GM06990 (cell line): Measurements from ENCODE around the gene PHLPP1.
A peak's percentile ranks its signal among the peaks of the same experiment; 100 is the strongest.

Experiments
- DNase-seq: peaks from one replicate; pipeline ENCODE4 v3.0.0-alpha.2; 2011; ENCODE audit not compliant: insufficient read length; ENCODE audit errors: extremely low read depth
- H3K27me3 ChIP-seq: replicated peaks from 2 replicates; pipeline ENCODE4 v1.6.0; 2011; ENCODE audit warnings: low read length; ENCODE audit not compliant: control insufficient read depth, insufficient read depth
- H3K36me3 ChIP-seq: 2 replicates; pipeline ENCODE4 v1.5.1; 2011; ENCODE audit warnings: low read length; ENCODE audit not compliant: control insufficient read depth, insufficient read depth
- H3K4me3 ChIP-seq: replicated peaks from 2 replicates; pipeline ENCODE4 v1.5.1; 2011; ENCODE audit warnings: low read depth, mild to moderate bottlenecking, control low read depth, low read length
- TF ChIP-seq, protein P1 (sequence below): IDR thresholded peaks from 2 replicates; pipeline ENCODE4 v1.5.1; 2011; ENCODE audit warnings: low read length, control low read depth, mild to moderate bottlenecking, inconsistent platforms; ENCODE audit not compliant: insufficient read depth, poor library complexity, severe bottlenecking

The PHLPP1 gene

DNA sequence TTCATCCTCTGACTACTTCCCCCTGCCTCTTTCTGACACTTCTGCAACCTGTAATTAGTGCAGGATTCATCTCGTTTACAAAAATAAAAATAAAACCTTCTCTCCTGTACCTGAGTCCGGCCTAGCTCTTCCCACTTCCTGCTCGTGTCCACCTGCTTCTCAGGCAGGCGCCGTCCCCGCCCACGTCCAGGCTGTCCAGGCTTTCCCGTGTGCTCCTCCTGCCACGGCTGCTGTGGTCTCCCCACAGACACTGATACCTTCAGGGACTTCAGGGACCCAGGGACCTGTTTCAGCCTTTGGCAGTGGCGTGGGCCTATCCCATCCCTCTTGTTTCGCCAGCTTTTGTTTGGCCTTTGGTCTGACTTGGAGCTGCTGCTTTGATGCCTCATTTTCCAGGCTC, 272.5 kb downstream of the PHLPP1 start:
- Histone ChIP-seq H3K4me3 (no peak overlapping the region), H3K36me3 (no peaks in the 10 kb centered on the region), H3K27me3 (no peaks in the 10 kb centered on the region)
- DNase-seq, result no peak
- TF ChIP-seq, protein P1, sequence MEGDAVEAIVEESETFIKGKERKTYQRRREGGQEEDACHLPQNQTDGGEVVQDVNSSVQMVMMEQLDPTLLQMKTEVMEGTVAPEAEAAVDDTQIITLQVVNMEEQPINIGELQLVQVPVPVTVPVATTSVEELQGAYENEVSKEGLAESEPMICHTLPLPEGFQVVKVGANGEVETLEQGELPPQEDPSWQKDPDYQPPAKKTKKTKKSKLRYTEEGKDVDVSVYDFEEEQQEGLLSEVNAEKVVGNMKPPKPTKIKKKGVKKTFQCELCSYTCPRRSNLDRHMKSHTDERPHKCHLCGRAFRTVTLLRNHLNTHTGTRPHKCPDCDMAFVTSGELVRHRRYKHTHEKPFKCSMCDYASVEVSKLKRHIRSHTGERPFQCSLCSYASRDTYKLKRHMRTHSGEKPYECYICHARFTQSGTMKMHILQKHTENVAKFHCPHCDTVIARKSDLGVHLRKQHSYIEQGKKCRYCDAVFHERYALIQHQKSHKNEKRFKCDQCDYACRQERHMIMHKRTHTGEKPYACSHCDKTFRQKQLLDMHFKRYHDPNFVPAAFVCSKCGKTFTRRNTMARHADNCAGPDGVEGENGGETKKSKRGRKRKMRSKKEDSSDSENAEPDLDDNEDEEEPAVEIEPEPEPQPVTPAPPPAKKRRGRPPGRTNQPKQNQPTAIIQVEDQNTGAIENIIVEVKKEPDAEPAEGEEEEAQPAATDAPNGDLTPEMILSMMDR, result no peak

DNA sequence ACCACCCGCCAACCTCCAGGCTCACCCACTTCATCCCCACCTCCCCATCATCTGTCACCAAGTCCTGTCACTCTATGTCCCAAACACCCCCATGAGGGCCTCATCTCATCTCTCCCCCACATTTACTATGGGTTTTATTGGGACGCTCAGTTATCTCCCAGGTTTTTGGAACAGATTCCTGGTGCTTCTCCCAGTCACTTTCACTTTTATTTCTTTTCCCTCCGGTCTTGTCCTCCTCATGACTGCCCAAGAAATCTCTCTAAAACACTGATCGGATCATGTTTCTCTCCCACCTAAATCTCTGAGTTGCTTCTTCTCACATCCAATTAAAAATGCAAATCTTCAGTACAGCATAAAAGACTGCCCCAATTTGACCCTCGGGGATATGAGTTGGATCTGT, 273.1 kb downstream of the PHLPP1 start:
- Histone ChIP-seq H3K36me3 (no peaks in the 10 kb centered on the region), H3K4me3 (no peak overlapping the region), H3K27me3 (no peaks in the 10 kb centered on the region)
- DNase-seq, result no peak
- TF ChIP-seq, protein P1, result no peak

DNA sequence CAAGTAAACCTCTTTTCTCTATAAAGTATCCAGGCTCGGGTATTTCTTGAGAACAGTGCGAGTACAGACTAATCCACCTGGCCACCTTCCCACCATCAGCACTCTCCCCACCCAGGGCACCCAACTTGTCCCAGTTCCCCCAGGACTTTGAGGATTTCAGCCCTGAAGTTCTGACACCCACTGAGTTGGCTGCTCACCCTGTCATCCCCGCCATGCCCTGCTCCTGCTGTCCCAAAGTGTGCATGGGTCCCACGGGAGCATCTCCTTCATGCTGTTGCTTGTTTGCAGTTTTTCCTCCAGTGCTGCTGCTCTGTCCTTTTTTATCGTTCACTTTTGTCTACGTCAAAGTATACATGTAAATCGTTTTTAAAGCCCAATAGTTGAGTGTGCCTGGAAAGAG, 273.9 kb downstream of the PHLPP1 start:
- TF ChIP-seq, protein P1, result no peak
- Histone ChIP-seq H3K36me3 (no peaks in the 10 kb centered on the region), H3K27me3 (peaks cover 2% of the 10 kb centered on the region; the same call in 1 of the 2 replicates), H3K4me3 (no peak overlapping the region)
- DNase-seq, result no peak

DNA sequence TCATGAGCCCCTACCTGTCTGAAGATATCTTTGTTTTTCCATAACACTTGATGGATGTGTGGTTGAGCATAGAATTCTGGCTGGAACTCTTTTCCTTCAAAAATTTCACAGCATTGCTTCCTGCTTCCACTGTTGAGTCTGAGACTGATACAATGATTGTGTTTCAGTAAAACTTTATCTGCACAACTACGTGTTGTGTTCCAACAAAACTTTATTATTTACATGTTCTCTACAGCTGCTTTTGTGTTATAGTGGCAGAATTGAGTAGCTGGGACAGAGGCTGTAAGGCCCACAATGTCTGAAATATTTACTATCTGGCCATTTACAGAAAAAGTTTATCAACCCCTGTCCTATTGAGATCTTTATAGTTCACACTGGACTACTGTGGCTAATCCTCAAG, 275.3 kb downstream of the PHLPP1 start:
- Histone ChIP-seq H3K36me3 (no peaks in the 10 kb centered on the region), H3K27me3 (peaks cover 2% of the 10 kb centered on the region; the same call in 1 of the 2 replicates), H3K4me3 (no peak overlapping the region)
- DNase-seq, result no peak
- TF ChIP-seq, protein P1, result no peak

DNA sequence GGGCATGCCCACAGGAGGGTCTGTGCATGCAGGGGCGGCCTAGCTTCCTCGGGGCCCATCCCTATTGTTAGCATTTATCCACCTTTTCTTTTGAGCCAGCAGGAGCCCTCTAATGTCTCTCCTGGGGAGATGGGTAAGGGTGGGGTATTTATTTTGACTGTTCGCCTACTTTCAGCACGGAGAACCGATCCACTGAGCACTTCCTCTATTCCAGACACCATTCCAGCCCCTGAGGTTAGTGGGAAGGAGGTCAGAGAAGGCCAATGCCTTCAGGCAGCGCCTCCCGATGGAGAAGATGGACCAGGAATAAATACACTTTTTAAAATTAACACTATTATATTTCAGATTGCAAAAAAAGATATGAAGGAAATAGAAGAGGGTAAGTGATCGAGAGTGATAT, 276.0 kb downstream of the PHLPP1 start:
- H3K4me3 ChIP-seq, result no peak overlapping the region
- no peak for DNase-seq
- TF ChIP-seq, protein P1, result no peak
- H3K36me3 ChIP-seq, result no peaks in the 10 kb centered on the region
- H3K27me3 ChIP-seq, result peaks cover 2% of the 10 kb centered on the region

DNA sequence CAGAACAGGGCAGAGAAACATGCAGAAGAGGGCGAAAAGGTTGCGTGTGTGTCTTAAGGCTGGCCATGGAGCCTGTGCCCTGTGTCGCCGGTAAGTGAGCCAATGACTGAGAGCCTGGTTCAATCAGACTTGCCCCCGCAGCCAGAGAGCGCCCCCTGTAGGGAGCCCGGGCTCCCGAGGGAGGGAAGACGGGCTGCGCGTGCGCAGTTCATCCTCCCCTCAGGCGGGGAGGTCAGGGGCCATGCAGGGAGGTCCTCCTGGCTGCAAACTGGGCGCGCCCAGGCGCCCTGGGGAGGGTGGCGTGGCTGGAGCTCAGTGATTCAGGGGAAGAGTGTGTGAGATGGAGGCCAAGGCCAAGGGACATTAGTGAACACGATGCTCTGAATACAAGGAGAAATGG, 276.6 kb downstream of the PHLPP1 start:
- no peak for DNase-seq
- TF ChIP-seq, protein P1, result peak; percentile 21
- Histone ChIP-seq H3K4me3 (no peak overlapping the region), H3K27me3 (peaks cover 2% of the 10 kb centered on the region), H3K36me3 (no peaks in the 10 kb centered on the region)
